ENCODE results near the gene SLC39A7.

DNA sequence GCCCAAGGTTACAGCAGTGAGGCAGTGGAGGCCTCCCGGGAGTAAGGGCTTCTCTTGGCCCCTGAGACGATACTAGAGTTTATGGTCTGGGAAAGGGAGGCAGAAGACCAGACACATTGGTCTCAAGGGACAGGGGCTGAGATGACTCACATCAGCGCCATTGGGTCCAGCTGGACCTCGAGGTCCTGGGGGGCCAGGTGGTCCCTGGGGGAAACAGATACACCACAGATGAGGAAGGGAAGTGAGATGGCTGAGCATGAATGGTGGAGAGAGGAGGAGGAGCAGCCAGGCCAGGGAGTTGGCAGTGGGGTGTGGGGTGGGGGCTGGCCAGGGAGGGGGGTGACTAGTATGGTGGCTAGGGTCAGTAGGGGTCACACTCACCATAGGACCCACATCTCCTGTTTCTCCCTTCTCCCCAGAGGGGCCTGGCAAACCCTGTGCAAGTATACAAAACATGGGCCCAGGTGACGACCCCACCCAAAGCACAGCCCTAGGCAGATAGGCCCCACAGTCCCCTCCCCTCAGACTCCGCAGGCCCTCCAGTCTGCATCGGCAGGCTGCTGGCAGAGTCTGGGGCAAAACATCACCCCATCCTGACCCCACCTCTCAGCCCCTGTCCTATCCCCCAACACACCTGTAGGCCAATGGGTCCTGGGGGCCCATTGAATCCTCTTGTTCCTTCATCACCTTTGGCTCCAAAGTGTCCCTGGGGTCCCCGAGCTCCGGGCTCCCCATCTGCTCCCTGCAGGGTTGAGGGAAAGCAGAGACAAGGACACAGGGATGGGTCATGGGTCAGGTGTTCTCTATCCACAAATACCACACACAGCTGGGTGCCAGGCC is 30.3 kb upstream of the SLC39A7 start:
- TF ChIP-seq EZH2 (IDR thresholded peaks at IDR 0.05; ENCODE audit: insufficient read depth, poor library complexity, severe bottlenecking) (no peak), EZH2phosphoT487 (IDR thresholded peaks at IDR 0.05; ENCODE audit: insufficient read depth, low read depth) (no peak)
